HEK293 (cell line): ENCODE results near the gene MAGI2.

ENCODE experiments used
- CTCF ChIA-PET: fragments of 350-600 bp; formaldehyde crosslinking; extraction: SDS; loops from one replicate; lab custom pipeline; 2021; ENCODE audit warnings: antibody characterized with exemption; lab: Yijun Ruan, JAX
- POLR2A ChIA-PET: fragments of 300-600 bp; formaldehyde crosslinking; extraction: SDS; loops from one replicate; lab custom pipeline; 2020; ENCODE audit warnings: antibody characterized with exemption, inconsistent platforms; lab: Yijun Ruan, JAX
- H3K27ac ChIP-seq: fragments of 200-500 bp; sonication (Bioruptor generic); 2 replicates; pipeline ENCODE4 v1.5.1; 2014; ENCODE audit warnings: low read depth, low read length, control low read depth, inconsistent platforms; ENCODE audit errors: extremely low read depth
- H3K36me3 ChIP-seq, 2 experiments: fragments of 200-500 bp in 1 of 2; sonication (Bioruptor generic) in 1 of 2; 1 replicate in 1 of 2; 2 replicates in 1 of 2; pipeline ENCODE4 v1.5.1; 2014 to 2017; ENCODE audit warnings: inconsistent platforms in 2 of 2, low read length in 2 of 2; ENCODE audit not compliant: control insufficient read depth in 2 of 2, insufficient read depth in 1 of 2
- H3K4me1 ChIP-seq: fragments of 200-500 bp; sonication (Bioruptor generic); 2 replicates; pipeline ENCODE4 v1.5.1; 2014; ENCODE audit warnings: mild to moderate bottlenecking, low read length, inconsistent platforms; ENCODE audit not compliant: control insufficient read depth, insufficient read depth
- H3K4me3 ChIP-seq: 2 replicates; pipeline ENCODE4 v1.5.1; 2011; ENCODE audit warnings: low read depth, mild to moderate bottlenecking, control low read depth, low read length, moderate library complexity
- H3K9me3 ChIP-seq: fragments of 200-500 bp; sonication (Bioruptor generic); 2 replicates; pipeline ENCODE4 v1.5.1; 2014; ENCODE audit warnings: low read depth, low read length, inconsistent platforms; ENCODE audit not compliant: control insufficient read depth, insufficient read depth
- GFI1B ChIP-seq: fragments of 450-650 bp; formaldehyde crosslinking; IDR thresholded peaks from 2 replicates; pipeline ENCODE4 v1.5.1; 2016; ENCODE audit warnings: missing biosample characterization, missing genetic modification characterization
- KLF10 ChIP-seq: fragments of 450-650 bp; IDR thresholded peaks from 2 replicates; pipeline ENCODE4 v1.5.1; 2018; ENCODE audit warnings: missing biosample characterization, mild to moderate bottlenecking, missing genetic modification characterization
- KLF7 ChIP-seq: fragments of 450-650 bp; formaldehyde crosslinking; IDR thresholded peaks from 2 replicates; pipeline ENCODE4 v1.5.1; 2016; ENCODE audit warnings: missing biosample characterization, missing genetic modification characterization, borderline replicate concordance
- KLF8 ChIP-seq: fragments of 450-650 bp; formaldehyde crosslinking; IDR thresholded peaks from 2 replicates; pipeline ENCODE4 v1.5.1; 2016; ENCODE audit warnings: missing biosample characterization, missing genetic modification characterization
- SALL2 ChIP-seq: fragments of 450-650 bp; formaldehyde crosslinking; IDR thresholded peaks from 2 replicates; pipeline ENCODE4 v1.5.0; 2017; ENCODE audit warnings: missing biosample characterization, mild to moderate bottlenecking, missing genetic modification characterization, borderline replicate concordance
- SP7 ChIP-seq: fragments of 450-650 bp; formaldehyde crosslinking; IDR thresholded peaks from 2 replicates; pipeline ENCODE4 v1.5.1; 2016; ENCODE audit warnings: missing biosample characterization, missing genetic modification characterization
- TCF7L2 ChIP-seq: IDR thresholded peaks from 2 replicates; pipeline ENCODE4 v1.6.1; 2011; ENCODE audit warnings: low read depth, mild to moderate bottlenecking, inconsistent platforms, low read length, moderate library complexity, borderline replicate concordance
- ZBTB1 ChIP-seq: fragments of 450-650 bp; formaldehyde crosslinking; IDR thresholded peaks from 2 replicates; pipeline ENCODE4 v1.5.1; 2016; ENCODE audit warnings: missing biosample characterization, missing genetic modification characterization
- ZBTB21 ChIP-seq: fragments of 450-650 bp; formaldehyde crosslinking; IDR thresholded peaks from 2 replicates; pipeline ENCODE4 v1.5.1; 2017; ENCODE audit warnings: missing biosample characterization, missing genetic modification characterization
- ZFP37 ChIP-seq: fragments of 450-650 bp; formaldehyde crosslinking; IDR thresholded peaks from 2 replicates; pipeline ENCODE4 v1.5.1; 2016; ENCODE audit warnings: missing biosample characterization, missing genetic modification characterization
- ZNF174 ChIP-seq: fragments of 450-650 bp; formaldehyde crosslinking; IDR thresholded peaks from 2 replicates; pipeline ENCODE4 v1.5.0; 2017; ENCODE audit warnings: missing biosample characterization, mild to moderate bottlenecking, missing genetic modification characterization
- ZNF202 ChIP-seq: fragments of 450-650 bp; formaldehyde crosslinking; IDR thresholded peaks from 2 replicates; pipeline ENCODE4 v1.5.1; 2016; ENCODE audit warnings: missing biosample characterization, missing genetic modification characterization, borderline replicate concordance
- ZNF324 ChIP-seq: fragments of 450-650 bp; formaldehyde crosslinking; IDR thresholded peaks from 2 replicates; pipeline ENCODE4 v1.5.1; 2016; ENCODE audit warnings: missing biosample characterization, missing genetic modification characterization
- ZNF423 ChIP-seq: fragments of 450-650 bp; formaldehyde crosslinking; IDR thresholded peaks from 2 replicates; pipeline ENCODE4 v1.5.1; 2016; ENCODE audit warnings: missing biosample characterization, missing genetic modification characterization
- ZNF433 ChIP-seq: fragments of 450-650 bp; formaldehyde crosslinking; IDR thresholded peaks from 2 replicates; pipeline ENCODE4 v1.5.1; 2016; ENCODE audit warnings: missing biosample characterization, missing genetic modification characterization, low read depth
- ZNF555 ChIP-seq: fragments of 450-650 bp; formaldehyde crosslinking; conservative IDR thresholded peaks from 2 replicates; pipeline ENCODE4 v1.5.1; 2017; ENCODE audit warnings: missing biosample characterization, mild to moderate bottlenecking, missing genetic modification characterization, inconsistent platforms
- ZNF629 ChIP-seq: fragments of 450-650 bp; formaldehyde crosslinking; IDR thresholded peaks from 2 replicates; pipeline ENCODE4 v1.5.1; 2017; ENCODE audit warnings: missing biosample characterization, missing genetic modification characterization
- ZNF791 ChIP-seq: fragments of 450-650 bp; formaldehyde crosslinking; IDR thresholded peaks from 2 replicates; pipeline ENCODE4 v1.5.1; 2016; ENCODE audit warnings: missing biosample characterization, missing genetic modification characterization
- ZNF830 ChIP-seq: fragments of 450-650 bp; IDR thresholded peaks from 2 replicates; pipeline ENCODE4 v1.5.0; 2018; ENCODE audit warnings: missing biosample characterization, missing genetic modification characterization, low read depth, mild to moderate bottlenecking, moderate library complexity
- ZNF843 ChIP-seq: fragments of 450-650 bp; formaldehyde crosslinking; IDR thresholded peaks from 2 replicates; pipeline ENCODE4 v1.5.1; 2016; ENCODE audit warnings: missing biosample characterization, missing genetic modification characterization
- ZSCAN16 ChIP-seq: fragments of 450-650 bp; formaldehyde crosslinking; IDR thresholded peaks from 2 replicates; pipeline ENCODE4 v1.5.1; 2016; ENCODE audit warnings: missing biosample characterization, missing genetic modification characterization
- TF ChIP-seq, protein P1 (sequence below): fragments of 450-650 bp; formaldehyde crosslinking; IDR thresholded peaks from 2 replicates; pipeline ENCODE4 v1.5.1; 2016; ENCODE audit warnings: missing biosample characterization, missing genetic modification characterization
- TF ChIP-seq, protein P2 (sequence below): fragments of 450-650 bp; formaldehyde crosslinking; IDR thresholded peaks from 2 replicates; pipeline ENCODE4 v1.5.1; 2016; ENCODE audit warnings: missing biosample characterization, missing genetic modification characterization
- TF ChIP-seq, protein P3 (sequence below): sonication (generic); formaldehyde crosslinking; IDR thresholded peaks from 2 replicates; pipeline ENCODE4 v1.8.1; 2022; ENCODE audit warnings: mild to moderate bottlenecking, moderate library complexity, missing genetic modification reagents

MAGI2 gene

DNA sequence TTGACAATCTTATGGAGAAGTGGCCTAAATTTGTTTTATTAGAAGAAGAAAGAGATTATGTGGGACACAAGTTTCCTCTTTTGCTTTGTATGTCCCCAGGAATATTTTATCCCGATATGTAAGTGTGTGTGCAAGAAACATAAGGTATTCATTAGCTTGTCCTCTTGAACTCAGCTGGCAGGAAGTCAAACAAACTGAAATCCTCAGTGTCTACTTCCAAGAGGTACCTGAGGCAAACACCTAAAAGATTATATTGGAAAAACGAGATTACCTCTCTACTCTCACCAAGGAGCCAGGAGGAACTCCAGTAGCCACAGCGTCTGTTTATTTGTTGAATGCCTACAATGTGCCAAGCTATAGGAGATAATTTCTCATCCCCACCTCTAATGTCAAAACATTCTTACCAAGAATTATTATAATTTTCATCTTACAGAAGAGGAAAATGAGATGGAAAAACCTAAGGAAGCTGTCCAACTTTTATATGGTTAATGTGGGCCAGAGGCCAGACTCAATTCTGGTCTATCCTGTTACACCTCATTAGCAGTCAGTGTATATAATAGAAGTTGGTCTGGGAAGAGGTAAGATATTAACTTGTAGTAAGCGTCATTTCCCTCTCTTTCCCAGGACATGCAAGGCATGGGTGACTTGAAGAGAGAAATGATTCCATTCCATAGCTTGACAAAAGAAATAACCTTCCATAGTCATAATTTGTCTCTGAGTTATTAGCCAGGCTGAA is 692.7 kb downstream of the MAGI2 start:
- ChIA-PET POLR2A (no interaction called here), CTCF (no interaction called here)
- no peaks in the 10 kb centered on the region for H3K4me1 ChIP-seq
- TF ChIP-seq, protein P1, sequence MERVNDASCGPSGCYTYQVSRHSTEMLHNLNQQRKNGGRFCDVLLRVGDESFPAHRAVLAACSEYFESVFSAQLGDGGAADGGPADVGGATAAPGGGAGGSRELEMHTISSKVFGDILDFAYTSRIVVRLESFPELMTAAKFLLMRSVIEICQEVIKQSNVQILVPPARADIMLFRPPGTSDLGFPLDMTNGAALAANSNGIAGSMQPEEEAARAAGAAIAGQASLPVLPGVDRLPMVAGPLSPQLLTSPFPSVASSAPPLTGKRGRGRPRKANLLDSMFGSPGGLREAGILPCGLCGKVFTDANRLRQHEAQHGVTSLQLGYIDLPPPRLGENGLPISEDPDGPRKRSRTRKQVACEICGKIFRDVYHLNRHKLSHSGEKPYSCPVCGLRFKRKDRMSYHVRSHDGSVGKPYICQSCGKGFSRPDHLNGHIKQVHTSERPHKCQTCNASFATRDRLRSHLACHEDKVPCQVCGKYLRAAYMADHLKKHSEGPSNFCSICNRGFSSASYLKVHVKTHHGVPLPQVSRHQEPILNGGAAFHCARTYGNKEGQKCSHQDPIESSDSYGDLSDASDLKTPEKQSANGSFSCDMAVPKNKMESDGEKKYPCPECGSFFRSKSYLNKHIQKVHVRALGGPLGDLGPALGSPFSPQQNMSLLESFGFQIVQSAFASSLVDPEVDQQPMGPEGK = no peak
- TF ChIP-seq SP7 (tag by site-specific recombination) = no peak
- TF ChIP-seq KLF8 (tag by site-specific recombination) = no peak
- no peaks in the 10 kb centered on the region for H3K9me3 ChIP-seq
- no peak overlapping the region for H3K4me3 ChIP-seq
- no peak overlapping the region for H3K27ac ChIP-seq
- no peaks in the 10 kb centered on the region for H3K36me3 ChIP-seq

DNA sequence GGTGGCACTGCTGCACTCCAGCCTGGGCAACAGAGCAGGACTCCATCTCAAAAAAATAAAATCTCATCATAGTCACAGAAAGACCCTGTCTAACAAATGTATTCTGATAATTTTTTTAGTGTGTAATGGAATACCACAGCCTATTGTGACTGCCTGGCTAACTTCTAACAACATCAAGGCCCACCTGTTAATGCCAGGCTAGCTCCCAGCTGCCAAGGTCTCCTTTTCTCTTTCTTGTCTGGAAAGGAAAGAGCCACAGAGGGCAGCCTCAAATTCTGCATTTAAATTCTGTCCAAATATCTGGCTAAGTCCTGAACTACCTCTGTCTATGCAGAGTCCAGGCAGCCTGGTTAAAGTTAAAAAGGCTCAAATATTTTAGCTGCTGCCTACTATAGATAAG is 700.9 kb downstream of the MAGI2 start:
- Histone ChIP-seq H3K36me3 (no peaks in the 10 kb centered on the region), H3K9me3 (no peaks in the 10 kb centered on the region), H3K4me1 (no peaks in the 10 kb centered on the region), H3K27ac (no peak overlapping the region), H3K4me3 (no peak overlapping the region)
- ChIA-PET CTCF (interaction anchor here (0.6 kb wide), 1 partner anchor 682 kb away, joined by 3 read pairs; no protein-coding TSS in a partner anchor), POLR2A (no interaction called here)
- no peak for TF ChIP-seq ZFP37 (tag by site-specific recombination)
- no peak for TF ChIP-seq GFI1B (tag by site-specific recombination)
- no peak for TF ChIP-seq ZBTB1 (tag by site-specific recombination)
- TF ChIP-seq ZNF433 (tag by site-specific recombination) = no peak

DNA sequence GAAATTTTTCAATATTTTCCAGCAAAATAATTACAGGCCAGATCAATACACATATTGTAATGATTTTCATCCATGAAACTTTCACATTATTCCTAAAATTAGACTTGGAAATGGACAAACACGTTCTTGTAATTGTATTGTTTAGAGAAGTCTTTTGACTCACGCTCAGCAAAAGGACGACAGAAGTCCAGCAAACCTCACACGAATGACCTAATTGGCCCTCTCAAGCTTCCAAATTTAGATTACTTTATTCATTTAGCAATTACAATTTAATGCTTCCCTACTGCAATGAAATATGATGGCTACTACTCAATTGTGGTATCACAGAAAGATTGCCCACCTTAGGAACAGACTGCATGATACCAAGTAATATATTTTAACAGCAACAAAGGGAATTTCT is 702.2 kb downstream of the MAGI2 start:
- Histone ChIP-seq H3K9me3 (no peaks in the 10 kb centered on the region), H3K4me1 (no peaks in the 10 kb centered on the region), H3K27ac (no peak overlapping the region), H3K36me3 (no peaks in the 10 kb centered on the region), H3K4me3 (no peak overlapping the region)
- ChIA-PET POLR2A (no interaction called here), CTCF (no interaction called here)
- TF ChIP-seq ZNF843 (tag by site-specific recombination) (no peak), ZNF202 (tag by site-specific recombination) (no peak), ZNF324 (tag by site-specific recombination) (no peak), KLF7 (no peak), ZNF174 (tag by site-specific recombination) (no peak), ZNF629 (tag by site-specific recombination) (no peak), ZBTB21 (tag by site-specific recombination) (no peak), ZNF830 (tag by site-specific recombination) (no peak), ZNF791 (tag by site-specific recombination) (no peak), ZNF555 (tag by site-specific recombination) (no peak), ZNF423 (tag by site-specific recombination) (no peak), KLF10 (tag by site-specific recombination) (no peak), SALL2 (tag by site-specific recombination) (no peak), TCF7L2 (no peak), ZSCAN16 (tag by site-specific recombination) (no peak)
- TF ChIP-seq, protein P2, sequence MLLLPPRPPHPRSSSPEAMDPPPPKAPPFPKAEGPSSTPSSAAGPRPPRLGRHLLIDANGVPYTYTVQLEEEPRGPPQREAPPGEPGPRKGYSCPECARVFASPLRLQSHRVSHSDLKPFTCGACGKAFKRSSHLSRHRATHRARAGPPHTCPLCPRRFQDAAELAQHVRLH (tag by site-specific recombination) = no peak
- TF ChIP-seq, protein P3, sequence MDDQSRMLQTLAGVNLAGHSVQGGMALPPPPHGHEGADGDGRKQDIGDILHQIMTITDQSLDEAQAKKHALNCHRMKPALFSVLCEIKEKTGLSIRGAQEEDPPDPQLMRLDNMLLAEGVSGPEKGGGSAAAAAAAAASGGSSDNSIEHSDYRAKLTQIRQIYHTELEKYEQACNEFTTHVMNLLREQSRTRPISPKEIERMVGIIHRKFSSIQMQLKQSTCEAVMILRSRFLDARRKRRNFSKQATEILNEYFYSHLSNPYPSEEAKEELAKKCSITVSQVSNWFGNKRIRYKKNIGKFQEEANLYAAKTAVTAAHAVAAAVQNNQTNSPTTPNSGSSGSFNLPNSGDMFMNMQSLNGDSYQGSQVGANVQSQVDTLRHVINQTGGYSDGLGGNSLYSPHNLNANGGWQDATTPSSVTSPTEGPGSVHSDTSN (CRISPR knock-in tag) = no peak
